HG03025 (cell line): ENCODE results near the gene ZAP70.

Experiments used
- ATAC-seq: cut with Tn5 transposase; IDR thresholded peaks from one replicate; pipeline ENCODE4 v1.9.1; 2021; ENCODE audit warnings: mild to moderate bottlenecking, moderate library complexity; ENCODE audit not compliant: unreplicated experiment, low FRiP score

Gene ZAP70

GRCh38 chr2:97715951-97716694 lies 2.7 kb downstream of the ZAP70 start:
- ATAC-seq = no peak

- ATAC-seq = no peak
Measured at GRCh38 chr2:97716695-97717612, 3.6 kb downstream of the ZAP70 start.

- ATAC-seq = no peak
Measured at GRCh38 chr2:97717613-97717995, 4.2 kb downstream of the ZAP70 start.

- no peak for ATAC-seq
Measured at GRCh38 chr2:97718051-97718882, 4.9 kb downstream of the ZAP70 start.

GRCh38 chr2:97718942-97719341 lies 5.6 kb downstream of the ZAP70 start:
- no peak for ATAC-seq

- no peak for ATAC-seq
Measured at GRCh38 chr2:97719362-97720155, 6.2 kb downstream of the ZAP70 start.

- ATAC-seq = no peak
Measured at GRCh38 chr2:97720746-97721145, 7.4 kb downstream of the ZAP70 start.

GRCh38 chr2:97722227-97722626 lies 8.9 kb downstream of the ZAP70 start:
- no peak for ATAC-seq

- ATAC-seq = no peak
Measured at GRCh38 chr2:97723156-97724072, 10.0 kb downstream of the ZAP70 start.

GRCh38 chr2:97724073-97724410 lies 10.7 kb downstream of the ZAP70 start:
- ATAC-seq = no peak

GRCh38 chr2:97724501-97724900 lies 11.1 kb downstream of the ZAP70 start:
- ATAC-seq = no peak

GRCh38 chr2:97724946-97725688 lies 11.7 kb downstream of the ZAP70 start:
- no peak for ATAC-seq

GRCh38 chr2:97726261-97727064 lies 13.1 kb downstream of the ZAP70 start:
- ATAC-seq = no peak

- ATAC-seq = no peak
Measured at GRCh38 chr2:97727296-97727695, 13.9 kb downstream of the ZAP70 start.

- no peak for ATAC-seq
Measured at GRCh38 chr2:97728091-97728731, 14.8 kb downstream of the ZAP70 start.

GRCh38 chr2:97730245-97730644 lies 16.9 kb downstream of the ZAP70 start:
- no peak for ATAC-seq
